Natural killer cell (primary cell): ENCODE measurements around the gene DIP2C. TPM values are rescaled to one million over a fixed set of nuclear protein-coding genes. Genes with fewer than 3 reads are reported as not detected.

Source experiments
- ATAC-seq, 3 donors: fragments of 150-1000 bp in 2 of 3; fragments of 200-7000 bp in 1 of 3; cut with Tn5 transposase; 1 replicate in 1 of 3; 2 replicates in 2 of 3; pipeline ENCODE4 v1.10.0; 2021; ENCODE audit warnings: mild to moderate bottlenecking in 2 of 3, moderate library complexity in 2 of 3
- DNase-seq, 2 donors: peaks; one replicate each; pipeline versions ENCODE4 v3.0.0 to v3.0.0-alpha.2; 2013 to 2021; ENCODE audit warnings: mixed read lengths in 1 of 2
- H3K27ac ChIP-seq: one replicate; pipeline ENCODE4 v1.5.1; 2013; ENCODE audit warnings: mild to moderate bottlenecking, low read length
- H3K27me3 ChIP-seq: one replicate; pipeline ENCODE4 v1.6.1; 2013; ENCODE audit warnings: low read length; ENCODE audit not compliant: control insufficient read depth, insufficient read depth
- H3K36me3 ChIP-seq: one replicate; pipeline ENCODE4 v1.6.1; 2013; ENCODE audit warnings: low read length; ENCODE audit not compliant: control insufficient read depth, insufficient read depth
- H3K4me1 ChIP-seq: one replicate; pipeline ENCODE4 v1.6.1; 2013; ENCODE audit warnings: low read length; ENCODE audit not compliant: control insufficient read depth, insufficient read depth
- H3K4me3 ChIP-seq: one replicate; pipeline ENCODE4 v1.5.1; 2013; ENCODE audit warnings: low read length
- H3K9me3 ChIP-seq: one replicate; pipeline ENCODE4 v1.6.1; 2013; ENCODE audit warnings: low read length; ENCODE audit not compliant: control insufficient read depth, insufficient read depth
- H3K27ac Mint-ChIP-seq, 2 donors: one replicate each; pipeline ENCODE4 v1.8.0; 2022; ENCODE audit warnings: mild to moderate bottlenecking in 2 of 2, mixed read lengths in 2 of 2, moderate library complexity in 1 of 2
- H3K27me3 Mint-ChIP-seq, 2 donors: one replicate each; pipeline ENCODE4 v1.8.0; 2022; ENCODE audit warnings: low read depth in 2 of 2, mixed read lengths in 2 of 2
- H3K36me3 Mint-ChIP-seq: one replicate; pipeline ENCODE4 v1.8.0; 2022; ENCODE audit warnings: mixed read lengths
- H3K4me1 Mint-ChIP-seq, 2 donors: one replicate each; pipeline ENCODE4 v1.8.0; 2022; ENCODE audit warnings: mixed read lengths in 2 of 2
- H3K4me3 Mint-ChIP-seq: one replicate; pipeline ENCODE4 v1.8.0; 2022; ENCODE audit warnings: mild to moderate bottlenecking, moderate library complexity, mixed read lengths
- H3K9me3 Mint-ChIP-seq, 2 donors: one replicate each; pipeline ENCODE4 v1.8.0; 2022; ENCODE audit warnings: mixed read lengths in 2 of 2
- CTCF ChIP-seq: fragments of 200-600 bp; IDR thresholded peaks from one replicate; pipeline ENCODE4 v1.8.0; 2022; ENCODE audit warnings: antibody characterized with exemption
- WGBS: methylation state at CpG from one replicate; pipeline ENCODE4 v1.1.7; 2013; ENCODE audit warnings: missing lambda C conversion rate; ENCODE audit not compliant: insufficient coverage; 5-methylcytosine and 5-hydroxymethylcytosine counted together
- intact Hi-C: fragments of 100-400 bp; cut with micrococcal nuclease; formaldehyde crosslinking; loops from one replicate; pipeline ENCODE4 v1.14.2; 2022
- total RNA-seq, 4 donors: library from RNA; stranded (reverse); fragments of 120-200 nt in 1 of 4; gene quantifications; one replicate each; pipeline versions ENCODE4 v1.2.3 to v1.2.4, GENCODE V29; 2013 to 2022

DIP2C gene
- total RNA-seq, 3 donors from 2014 or later (not counting 1 experiment from before 2014, with no cell fraction given) = 1.5 to 5.8 (median 3.8) TPM

GRCh38 chr10:308101-308500 lies 381.4 kb downstream of the DIP2C start:
- Mint-ChIP-seq H3K27ac (no peak overlapping the region), H3K9me3 (no peaks in the 10 kb centered on the region), H3K4me1 (peaks cover 0 to 8% of the 10 kb centered on the region in 2 donors), H3K36me3 (no peaks in the 10 kb centered on the region), H3K4me3 (no peak overlapping the region), H3K27me3 (peaks cover 0 to 7% of the 10 kb centered on the region in 2 donors)
- Histone ChIP-seq H3K4me3 (no peak overlapping the region), H3K36me3 (no peaks in the 10 kb centered on the region), H3K4me1 (peaks cover 7% of the 10 kb centered on the region), H3K9me3 (no peaks in the 10 kb centered on the region), H3K27me3 (no peaks in the 10 kb centered on the region), H3K27ac (no peak overlapping the region)
- intact Hi-C loops = no loop called here
- DNase-seq = no peak
- no peak for ATAC-seq
- no peak for TF ChIP-seq CTCF
- WGBS = 81% methylated on average over 11 of the region's 11 CpGs

GRCh38 chr10:307659-308058 lies 381.8 kb downstream of the DIP2C start:
- intact Hi-C loops = no loop called here
- H3K36me3 Mint-ChIP-seq = no peaks in the 10 kb centered on the region
- H3K9me3 Mint-ChIP-seq = no peaks in the 10 kb centered on the region
- no peak for DNase-seq
- ATAC-seq = no peak
- no peaks in the 10 kb centered on the region for H3K36me3 ChIP-seq
- WGBS = 93% methylated on average over 18 of the region's 18 CpGs
- H3K4me1 ChIP-seq = peaks cover 7% of the 10 kb centered on the region
- no peaks in the 10 kb centered on the region for H3K27me3 ChIP-seq
- H3K4me3 ChIP-seq = no peak overlapping the region
- no peak overlapping the region for H3K4me3 Mint-ChIP-seq
- peaks cover 0 to 8% of the 10 kb centered on the region in 2 donors for H3K4me1 Mint-ChIP-seq
- peaks cover 0 to 7% of the 10 kb centered on the region in 2 donors for H3K27me3 Mint-ChIP-seq
- H3K27ac ChIP-seq = peak overlapping the region; percentile 7
- H3K27ac Mint-ChIP-seq = peak overlapping the region in 1 of 2 donors; percentile 43
- H3K9me3 ChIP-seq = no peaks in the 10 kb centered on the region
- no peak for TF ChIP-seq CTCF

GRCh38 chr10:306675-307185 lies 382.7 kb downstream of the DIP2C start:
- peaks cover 7% of the 10 kb centered on the region for H3K4me1 ChIP-seq
- H3K36me3 ChIP-seq = no peaks in the 10 kb centered on the region
- intact Hi-C loops = no loop called here
- Mint-ChIP-seq H3K36me3 (no peaks in the 10 kb centered on the region), H3K4me3 (no peak overlapping the region), H3K27me3 (peaks cover 0 to 7% of the 10 kb centered on the region in 2 donors), H3K27ac (no peak overlapping the region), H3K9me3 (no peaks in the 10 kb centered on the region), H3K4me1 (peaks cover 0 to 8% of the 10 kb centered on the region in 2 donors)
- 73% methylated on average over 8 of the region's 8 CpGs for WGBS
- no peaks in the 10 kb centered on the region for H3K9me3 ChIP-seq
- H3K27ac ChIP-seq = no peak overlapping the region
- no peaks in the 10 kb centered on the region for H3K27me3 ChIP-seq
- no peak for ATAC-seq
- DNase-seq = no peak
- no peak for TF ChIP-seq CTCF
- H3K4me3 ChIP-seq = no peak overlapping the region
